OCI-LY1 (cell line): ENCODE data around the gene C1QTNF1.
"Not testable (repeated sequence)": the region's sequence is repeated elsewhere in the genome, so short reads cannot be mapped to it uniquely, and the experiment has no call there.

ENCODE experiments used
- H2AFZ ChIP-seq: fragments of 200-600 bp; sonication (generic), shearing (Covaris generic); 2 replicates; pipeline ENCODE4 v1.6.0; 2014; ENCODE audit warnings: antibody characterized with exemption, mild to moderate bottlenecking, low read length
- H3F3A ChIP-seq: fragments of 200-600 bp; sonication (generic), shearing (Covaris generic); 2 replicates; pipeline ENCODE4 v1.6.0; 2014; ENCODE audit warnings: mild to moderate bottlenecking, antibody characterized with exemption, low read length, moderate library complexity; ENCODE audit not compliant: insufficient read depth
- H3K27ac ChIP-seq: fragments of 200-600 bp; sonication (generic); 2 replicates; pipeline ENCODE4 v1.5.1; 2014; ENCODE audit warnings: low read length, mixed run types, mild to moderate bottlenecking, low read depth; ENCODE audit not compliant: poor library complexity, severe bottlenecking
- H3K27me3 ChIP-seq: fragments of 200-600 bp; sonication (generic); 2 replicates; pipeline ENCODE4 v1.6.0; 2014; ENCODE audit warnings: antibody characterized with exemption, mild to moderate bottlenecking, low read length, moderate library complexity; ENCODE audit not compliant: insufficient read depth
- H3K36me3 ChIP-seq: fragments of 200-600 bp; sonication (generic); 2 replicates; pipeline ENCODE4 v1.6.1; 2014; ENCODE audit warnings: mild to moderate bottlenecking, antibody characterized with exemption, low read length, moderate library complexity, mixed read lengths; ENCODE audit not compliant: insufficient read depth
- H3K4me1 ChIP-seq: fragments of 200-600 bp; sonication (generic); 2 replicates; pipeline ENCODE4 v1.5.1; 2014; ENCODE audit warnings: mild to moderate bottlenecking, low read length, moderate library complexity; ENCODE audit not compliant: insufficient read depth, severe bottlenecking
- H3K4me2 ChIP-seq: fragments of 200-600 bp; sonication (generic), shearing (Covaris generic); 2 replicates; pipeline ENCODE4 v1.6.1; 2014; ENCODE audit warnings: low read length
- H3K4me3 ChIP-seq: fragments of 200-600 bp; sonication (generic); 2 replicates; pipeline ENCODE4 v1.5.1; 2014; ENCODE audit warnings: low read length, low read depth, mild to moderate bottlenecking, mixed read lengths; ENCODE audit not compliant: poor library complexity, severe bottlenecking
- H3K79me2 ChIP-seq: fragments of 200-600 bp; shearing (Covaris generic); 2 replicates; pipeline ENCODE4 v1.6.1; 2016; ENCODE audit warnings: mixed run types, low read length, mixed read lengths; ENCODE audit not compliant: insufficient read depth
- H3K9ac ChIP-seq: fragments of 200-600 bp; sonication (generic), shearing (Covaris generic); 2 replicates; pipeline ENCODE4 v1.6.1; 2014; ENCODE audit warnings: mild to moderate bottlenecking, low read length, mixed read lengths
- H3K9me2 ChIP-seq: fragments of 200-600 bp; sonication (generic), shearing (Covaris generic); 2 replicates; pipeline ENCODE4 v1.6.1; 2014; ENCODE audit warnings: low read depth, mild to moderate bottlenecking, low read length, mixed read lengths
- H3K9me3 ChIP-seq: fragments of 200-600 bp; shearing (Covaris generic); 2 replicates; pipeline ENCODE4 v1.6.1; 2014; ENCODE audit warnings: low read length, mixed read lengths
- H4K20me1 ChIP-seq: fragments of 200-600 bp; sonication (generic), shearing (Covaris generic); 2 replicates; pipeline ENCODE4 v1.6.0; 2016; ENCODE audit warnings: mild to moderate bottlenecking, low read length; ENCODE audit not compliant: insufficient read depth
- EZH2 ChIP-seq: fragments of 200-600 bp; sonication (generic), shearing (Covaris generic); IDR thresholded peaks from 2 replicates; pipeline ENCODE4 v1.8.0; 2017; ENCODE audit warnings: borderline replicate concordance, mixed run types, mild to moderate bottlenecking, antibody characterized with exemption, low read length, moderate library complexity, mixed read lengths
- TF ChIP-seq, protein P1 (sequence below): fragments of 200-600 bp; sonication (generic), shearing (Covaris generic); IDR thresholded peaks from 2 replicates; pipeline ENCODE4 v1.5.1; 2017; ENCODE audit warnings: mild to moderate bottlenecking, antibody characterized with exemption, low read length, moderate library complexity, mixed read lengths

C1QTNF1 gene

DNA sequence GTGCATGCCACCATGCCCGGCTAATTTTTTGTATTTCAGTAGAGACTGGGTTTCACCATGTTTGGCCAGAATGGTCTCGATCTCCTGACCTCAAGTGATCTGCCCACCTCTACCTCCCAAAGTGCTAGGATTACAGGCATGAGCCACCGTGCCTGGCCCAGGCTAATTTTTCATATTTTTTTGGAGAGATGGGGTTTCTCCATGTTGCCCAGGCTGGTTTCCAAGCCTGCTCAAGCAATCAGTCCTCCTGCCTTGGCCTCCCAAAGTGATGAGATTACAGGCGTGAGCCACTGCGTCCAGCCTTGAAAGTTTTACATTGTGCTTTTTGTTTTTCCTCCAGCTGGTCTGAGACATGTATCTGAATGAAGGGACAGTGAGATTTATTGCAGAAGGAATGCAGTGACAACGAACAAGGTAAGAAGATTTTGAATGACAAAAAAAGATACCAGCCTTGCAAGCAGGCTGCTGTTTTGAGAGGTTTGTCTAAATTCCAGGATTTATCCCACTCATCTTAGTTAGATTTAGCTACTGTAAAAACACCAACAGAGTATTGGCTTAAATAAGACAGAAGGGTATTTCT is 47.3 kb downstream of the C1QTNF1 start:
- no peak overlapping the region for H3K27ac ChIP-seq
- H2AFZ ChIP-seq = no peak overlapping the region
- H3F3A ChIP-seq = no peaks in the 10 kb centered on the region
- TF ChIP-seq EZH2 = no peak
- TF ChIP-seq, protein P1, sequence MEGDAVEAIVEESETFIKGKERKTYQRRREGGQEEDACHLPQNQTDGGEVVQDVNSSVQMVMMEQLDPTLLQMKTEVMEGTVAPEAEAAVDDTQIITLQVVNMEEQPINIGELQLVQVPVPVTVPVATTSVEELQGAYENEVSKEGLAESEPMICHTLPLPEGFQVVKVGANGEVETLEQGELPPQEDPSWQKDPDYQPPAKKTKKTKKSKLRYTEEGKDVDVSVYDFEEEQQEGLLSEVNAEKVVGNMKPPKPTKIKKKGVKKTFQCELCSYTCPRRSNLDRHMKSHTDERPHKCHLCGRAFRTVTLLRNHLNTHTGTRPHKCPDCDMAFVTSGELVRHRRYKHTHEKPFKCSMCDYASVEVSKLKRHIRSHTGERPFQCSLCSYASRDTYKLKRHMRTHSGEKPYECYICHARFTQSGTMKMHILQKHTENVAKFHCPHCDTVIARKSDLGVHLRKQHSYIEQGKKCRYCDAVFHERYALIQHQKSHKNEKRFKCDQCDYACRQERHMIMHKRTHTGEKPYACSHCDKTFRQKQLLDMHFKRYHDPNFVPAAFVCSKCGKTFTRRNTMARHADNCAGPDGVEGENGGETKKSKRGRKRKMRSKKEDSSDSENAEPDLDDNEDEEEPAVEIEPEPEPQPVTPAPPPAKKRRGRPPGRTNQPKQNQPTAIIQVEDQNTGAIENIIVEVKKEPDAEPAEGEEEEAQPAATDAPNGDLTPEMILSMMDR = no peak
- no peak overlapping the region for H3K4me3 ChIP-seq
- H3K4me2 ChIP-seq = no peak overlapping the region
- H3K9me2 ChIP-seq = no peaks in the 10 kb centered on the region
- no peaks in the 10 kb centered on the region for H3K4me1 ChIP-seq
- H3K36me3 ChIP-seq = no peaks in the 10 kb centered on the region
- no peaks in the 10 kb centered on the region for H3K27me3 ChIP-seq
- no peak overlapping the region for H3K9ac ChIP-seq
- no peaks in the 10 kb centered on the region for H3K79me2 ChIP-seq
- H3K9me3 ChIP-seq = no peaks in the 10 kb centered on the region
- H4K20me1 ChIP-seq = no peaks in the 10 kb centered on the region

DNA sequence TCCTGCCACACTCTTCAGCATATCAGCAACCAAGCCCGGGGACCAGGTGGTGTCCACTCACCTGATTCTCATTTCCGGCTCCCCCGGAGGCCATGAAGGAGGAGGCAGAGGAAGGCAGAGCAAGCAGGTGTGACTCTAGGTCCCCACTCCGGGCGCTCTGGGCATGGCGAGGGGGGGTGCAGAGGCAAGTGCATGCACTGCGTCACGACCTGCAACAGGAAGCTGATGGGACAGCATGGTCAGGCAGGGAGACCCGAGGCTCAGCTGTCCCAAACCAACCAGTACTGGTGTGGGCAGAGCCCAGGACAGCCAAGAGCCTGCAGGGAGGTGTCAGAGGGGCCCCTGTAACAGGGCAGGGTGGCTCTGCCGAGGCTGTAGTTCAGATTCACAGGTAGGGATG is 48.6 kb downstream of the C1QTNF1 start:
- no peaks in the 10 kb centered on the region for H3K36me3 ChIP-seq
- H2AFZ ChIP-seq = no peak overlapping the region
- H3K9me2 ChIP-seq = no peaks in the 10 kb centered on the region
- H3F3A ChIP-seq = no peaks in the 10 kb centered on the region
- H3K9me3 ChIP-seq = no peaks in the 10 kb centered on the region
- no peak for TF ChIP-seq EZH2
- TF ChIP-seq, protein P1 = no peak
- H3K79me2 ChIP-seq = no peaks in the 10 kb centered on the region
- H3K4me2 ChIP-seq = no peak overlapping the region
- no peak overlapping the region for H3K4me3 ChIP-seq
- no peaks in the 10 kb centered on the region for H3K4me1 ChIP-seq
- H3K27ac ChIP-seq = no peak overlapping the region
- H3K27me3 ChIP-seq = no peaks in the 10 kb centered on the region
- no peaks in the 10 kb centered on the region for H4K20me1 ChIP-seq
- no peak overlapping the region for H3K9ac ChIP-seq

DNA sequence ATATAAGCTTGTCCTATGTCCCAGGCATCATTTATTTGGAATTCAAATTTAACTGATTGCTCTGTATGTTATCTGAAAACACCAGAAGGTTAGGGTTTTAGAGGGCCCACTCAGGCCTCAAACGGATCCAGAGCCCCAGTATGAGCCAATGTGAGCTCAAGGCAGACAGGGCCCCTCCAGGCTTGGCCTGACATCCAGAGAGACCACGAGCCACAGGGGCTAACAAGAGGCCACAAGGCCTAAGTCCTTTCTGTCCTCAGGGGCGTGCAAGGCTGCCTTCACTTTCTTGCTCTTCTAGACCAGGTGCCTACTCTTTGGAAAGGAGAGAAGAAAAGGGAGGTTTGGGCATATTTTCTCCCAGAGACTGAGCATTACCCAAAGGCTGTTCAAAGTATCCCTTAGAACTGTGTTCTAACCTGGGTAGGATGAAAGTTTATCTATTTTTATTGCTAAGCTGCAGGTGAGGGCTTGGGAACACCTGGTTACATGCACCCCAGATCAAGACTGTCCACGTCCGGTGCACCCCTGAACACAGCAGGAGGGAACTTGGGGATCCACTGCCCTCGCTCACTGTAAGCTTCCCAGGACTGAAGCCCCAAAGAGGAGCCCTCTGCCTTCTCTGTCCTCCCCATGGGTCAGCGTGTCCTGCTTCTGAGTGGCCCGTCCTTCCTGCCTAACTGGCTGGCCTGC is 49.2 kb downstream of the C1QTNF1 start:
- Histone ChIP-seq H3K4me1 (no peaks in the 10 kb centered on the region), H2AFZ (no peak overlapping the region), H3K4me2 (no peak overlapping the region), H3K27ac (no peak overlapping the region), H4K20me1 (no peaks in the 10 kb centered on the region), H3K9me2 (no peaks in the 10 kb centered on the region), H3F3A (no peaks in the 10 kb centered on the region), H3K27me3 (no peaks in the 10 kb centered on the region), H3K4me3 (no peak overlapping the region), H3K79me2 (no peaks in the 10 kb centered on the region), H3K9me3 (no peaks in the 10 kb centered on the region), H3K9ac (no peak overlapping the region), H3K36me3 (no peaks in the 10 kb centered on the region)
- TF ChIP-seq EZH2 = no peak

DNA sequence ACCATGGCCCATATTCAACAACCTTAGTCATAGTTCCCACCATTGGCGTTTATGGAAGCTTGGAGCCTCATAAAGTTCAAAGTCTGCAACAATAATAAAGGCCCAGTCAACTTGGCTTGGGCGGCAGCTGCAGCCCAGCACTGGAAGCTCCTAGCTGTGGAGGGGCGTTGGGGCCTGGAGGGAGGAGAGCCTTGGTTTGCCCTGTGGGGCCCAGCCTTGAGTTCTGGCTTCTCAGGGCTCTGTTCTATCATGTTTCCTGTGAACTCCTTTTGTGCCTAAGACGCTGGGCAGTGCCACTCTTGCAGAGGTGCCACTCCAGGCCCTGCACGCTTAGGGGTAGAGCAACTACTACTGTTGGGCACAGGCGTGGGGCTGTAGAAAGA is 49.7 kb downstream of the C1QTNF1 start:
- Histone ChIP-seq H3K4me1 (no peaks in the 10 kb centered on the region), H3F3A (no peaks in the 10 kb centered on the region), H3K9ac (no peak overlapping the region), H4K20me1 (no peaks in the 10 kb centered on the region), H3K36me3 (no peaks in the 10 kb centered on the region), H3K9me2 (no peaks in the 10 kb centered on the region), H3K27me3 (no peaks in the 10 kb centered on the region), H2AFZ (no peak overlapping the region), H3K79me2 (no peaks in the 10 kb centered on the region), H3K27ac (no peak overlapping the region), H3K4me2 (no peak overlapping the region), H3K9me3 (no peaks in the 10 kb centered on the region), H3K4me3 (no peak overlapping the region)
- no peak for TF ChIP-seq EZH2
- TF ChIP-seq, protein P1 = no peak

DNA sequence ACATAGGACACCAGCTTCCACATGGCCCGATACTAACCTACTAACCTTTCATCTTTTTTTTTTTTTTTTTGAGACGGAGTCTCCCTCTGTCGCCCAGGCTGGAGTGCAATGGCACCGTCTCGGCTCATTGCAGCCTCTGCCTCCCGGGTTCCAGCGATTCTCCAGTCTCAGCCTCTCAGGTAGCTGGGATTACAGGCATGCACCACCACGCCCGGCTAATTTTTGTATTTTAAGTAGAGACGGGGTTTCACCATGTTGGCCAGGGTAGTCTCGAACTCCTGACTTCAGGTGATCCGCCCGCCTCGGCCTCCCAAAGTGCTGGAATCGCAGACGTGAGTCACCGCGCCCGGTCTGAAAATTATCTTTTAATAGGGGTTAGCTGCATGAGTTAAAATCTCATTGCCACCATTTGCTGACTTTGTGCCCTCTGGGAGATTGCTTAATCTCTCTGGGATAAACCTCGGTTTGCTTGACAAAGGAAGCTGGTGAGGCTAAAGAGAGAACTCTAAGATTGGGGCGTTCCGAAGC is 50.2 kb downstream of the C1QTNF1 start:
- H3K36me3 ChIP-seq, H4K20me1 ChIP-seq, H3K9me2 ChIP-seq, H3K27me3 ChIP-seq, H3K27ac ChIP-seq, H3F3A ChIP-seq, H3K9me3 ChIP-seq, H3K4me1 ChIP-seq, H3K9ac ChIP-seq, H2AFZ ChIP-seq, H3K79me2 ChIP-seq: not testable (repeated sequence)
- Histone ChIP-seq H3K4me2 (peak overlapping the region; percentile 54), H3K4me3 (peak overlapping the region; percentile 69)
